H9 (cell line): Measurements from ENCODE around the gene SGCD. TPM values are rescaled to one million over a fixed set of nuclear protein-coding genes. Genes with fewer than 3 reads are reported as not detected.

ENCODE experiments used
- DNase-seq: peaks from one replicate; pipeline ENCODE4 v3.0.0-alpha.2; 2017
- H2AFZ ChIP-seq: one replicate; pipeline ENCODE4 v1.6.1; 2013; ENCODE audit warnings: mild to moderate bottlenecking, low read length, control low read depth, moderate library complexity
- H2AK5ac ChIP-seq: 2 replicates; pipeline ENCODE4 v1.6.1; 2013; ENCODE audit warnings: low read length, control low read depth, mixed read lengths; ENCODE audit not compliant: insufficient read length
- H2BK120ac ChIP-seq: one replicate; pipeline ENCODE4 v1.6.1; 2013; ENCODE audit warnings: low read depth, mild to moderate bottlenecking, low read length, control low read depth, inconsistent platforms; ENCODE audit not compliant: poor library complexity, severe bottlenecking
- H2BK12ac ChIP-seq: 2 replicates; pipeline ENCODE4 v1.6.1; 2013; ENCODE audit warnings: low read length, control low read depth, mixed read lengths, low read depth; ENCODE audit not compliant: insufficient read length
- H2BK15ac ChIP-seq: 2 replicates; pipeline ENCODE4 v1.6.1; 2013; ENCODE audit warnings: low read depth, low read length, control low read depth
- H2BK20ac ChIP-seq: one replicate; pipeline ENCODE4 v1.6.1; 2013; ENCODE audit warnings: low read depth, mild to moderate bottlenecking, low read length, control low read depth, inconsistent platforms; ENCODE audit not compliant: poor library complexity, severe bottlenecking
- H2BK5ac ChIP-seq: 2 replicates; pipeline ENCODE4 v1.6.1; 2013; ENCODE audit warnings: low read length, control low read depth, mixed read lengths; ENCODE audit not compliant: insufficient read length
- H3K14ac ChIP-seq: 2 replicates; pipeline ENCODE4 v1.6.1; 2013; ENCODE audit warnings: low read length, control low read depth; ENCODE audit not compliant: insufficient read depth
- H3K18ac ChIP-seq: 2 replicates; pipeline ENCODE4 v1.6.1; 2013; ENCODE audit warnings: low read depth, mild to moderate bottlenecking, mixed read lengths, low read length, control low read depth; ENCODE audit not compliant: insufficient read length
- H3K23ac ChIP-seq: 2 replicates; pipeline ENCODE4 v1.6.1; 2013; ENCODE audit warnings: low read length, control low read depth, mixed read lengths, low read depth; ENCODE audit not compliant: insufficient read length
- H3K23me2 ChIP-seq: 2 replicates; pipeline ENCODE4 v1.6.1; 2013; ENCODE audit warnings: low read depth, mild to moderate bottlenecking, mixed read lengths, low read length, control low read depth; ENCODE audit not compliant: insufficient read length, poor library complexity, severe bottlenecking
- H3K27ac ChIP-seq: 2 replicates; pipeline ENCODE4 v1.5.1; 2013; ENCODE audit warnings: low read length, control low read depth, mixed read lengths, low read depth; ENCODE audit not compliant: insufficient read length
- H3K27me3 ChIP-seq: 2 replicates; pipeline ENCODE4 v1.6.1; 2013; ENCODE audit warnings: low read length, control low read depth, inconsistent platforms; ENCODE audit not compliant: insufficient read depth
- H3K4ac ChIP-seq: 2 replicates; pipeline ENCODE4 v1.6.1; 2013; ENCODE audit warnings: low read depth, mild to moderate bottlenecking, control low read depth, inconsistent platforms, low read length, moderate library complexity
- H3K4me1 ChIP-seq: 2 replicates; pipeline ENCODE4 v1.6.1; 2013; ENCODE audit warnings: low read length, control low read depth, inconsistent platforms; ENCODE audit not compliant: insufficient read depth
- H3K4me2 ChIP-seq: 2 replicates; pipeline ENCODE4 v1.6.1; 2013; ENCODE audit warnings: low read length, control low read depth, mixed read lengths; ENCODE audit not compliant: insufficient read length, insufficient read depth
- H3K56ac ChIP-seq: 2 replicates; pipeline ENCODE4 v1.6.1; 2013; ENCODE audit warnings: low read depth, mild to moderate bottlenecking, mixed read lengths, low read length, control low read depth; ENCODE audit not compliant: insufficient read length
- H3K79me1 ChIP-seq: 2 replicates; pipeline ENCODE4 v1.6.1; 2013; ENCODE audit warnings: low read depth, mild to moderate bottlenecking, moderate library complexity, low read length, control low read depth, inconsistent platforms; ENCODE audit not compliant: insufficient read depth, poor library complexity, severe bottlenecking
- H3K79me2 ChIP-seq: 2 replicates; pipeline ENCODE4 v1.6.1; 2013; ENCODE audit warnings: low read length, control low read depth, inconsistent platforms; ENCODE audit not compliant: insufficient read depth
- H3K9ac ChIP-seq: 2 replicates; pipeline ENCODE4 v1.6.1; 2013; ENCODE audit warnings: low read length, control low read depth, mixed read lengths; ENCODE audit not compliant: insufficient read length; ENCODE audit errors: extremely low read depth
- H3K9me3 ChIP-seq: one replicate; pipeline ENCODE4 v1.6.1; 2013; ENCODE audit warnings: low read depth, low read length, inconsistent platforms; ENCODE audit not compliant: control insufficient read depth
- H3T11ph ChIP-seq: one replicate; pipeline ENCODE4 v1.6.1; 2013; ENCODE audit warnings: mild to moderate bottlenecking, low read length, control low read depth, inconsistent platforms
- H4K20me1 ChIP-seq: one replicate; pipeline ENCODE4 v1.6.1; 2013; ENCODE audit not compliant: control insufficient read depth, insufficient read length, insufficient read depth
- H4K5ac ChIP-seq: 2 replicates; pipeline ENCODE4 v1.6.1; 2013; ENCODE audit warnings: low read depth, mild to moderate bottlenecking, mixed read lengths, low read length, control low read depth; ENCODE audit not compliant: insufficient read length
- H4K8ac ChIP-seq: replicated peaks from 2 replicates; pipeline ENCODE4 v1.6.1; 2013; ENCODE audit warnings: low read length, control low read depth, mixed read lengths, low read depth; ENCODE audit not compliant: insufficient read length
- H4K91ac ChIP-seq: 2 replicates; pipeline ENCODE4 v1.6.1; 2013; ENCODE audit warnings: low read depth, mild to moderate bottlenecking, moderate library complexity, mixed read lengths, low read length, control low read depth; ENCODE audit not compliant: insufficient read length
- H3K27ac Mint-ChIP-seq, 3 experiments: 2 replicates in 2 of 3; 3 replicates in 1 of 3; pipeline ENCODE4 v1.8.0; 2020 to 2021; ENCODE audit warnings: mixed read lengths in 3 of 3, mild to moderate bottlenecking in 1 of 3, moderate library complexity in 1 of 3
- H3K27me3 Mint-ChIP-seq: 2 replicates; pipeline ENCODE4 v1.8.0; 2021; ENCODE audit warnings: low read depth, mild to moderate bottlenecking, moderate library complexity, mixed read lengths
- H3K36me3 Mint-ChIP-seq, 3 experiments: 2 replicates in 2 of 3; 3 replicates in 1 of 3; pipeline ENCODE4 v1.8.0; 2020 to 2021; ENCODE audit warnings: low read depth in 3 of 3, mixed read lengths in 3 of 3; ENCODE audit not compliant: insufficient read depth in 1 of 3
- H3K4me1 Mint-ChIP-seq, 2 experiments: 2 replicates each; pipeline ENCODE4 v1.8.0; 2020; ENCODE audit warnings: mixed read lengths in 2 of 2
- H3K4me3 Mint-ChIP-seq, 2 experiments: 2 replicates in 1 of 2; 3 replicates in 1 of 2; pipeline ENCODE4 v1.8.0; 2020 to 2021; ENCODE audit warnings: mild to moderate bottlenecking in 2 of 2, mixed read lengths in 2 of 2, moderate library complexity in 1 of 2
- H3K9me3 Mint-ChIP-seq, 2 experiments: 2 replicates in 1 of 2; 3 replicates in 1 of 2; pipeline ENCODE4 v1.8.0; 2020; ENCODE audit warnings: mild to moderate bottlenecking in 2 of 2, mixed read lengths in 2 of 2, moderate library complexity in 1 of 2
- CTCF ChIP-seq: fragments of 200-600 bp; sonication (generic); conservative IDR thresholded peaks from 3 replicates; pipeline ENCODE4 v1.8.0; 2021; ENCODE audit warnings: antibody characterized with exemption, mild to moderate bottlenecking
- WGBS: extraction: QIAGEN DNeasy Blood & Tissue Kit; methylation state at CpG from one replicate; pipeline ENCODE4 v1.1.7; 2013; ENCODE audit warnings: missing lambda C conversion rate, low lambda C conversion rate, mixed read lengths; ENCODE audit not compliant: insufficient read length; ENCODE audit errors: extremely low coverage; 5-methylcytosine and 5-hydroxymethylcytosine counted together
- total RNA-seq: library from RNA; stranded (reverse); gene quantifications from 2 replicates; pipeline ENCODE4 v1.2.1, GENCODE V29; 2021

SGCD gene
- total RNA-seq, 1 experiment from 2014 or later = 0.11 TPM

GRCh38 chr5:156396063-156396829 lies 69.3 kb downstream of the SGCD start:
- H3K4me1 Mint-ChIP-seq = no peaks in the 10 kb centered on the region
- H3K79me2 ChIP-seq = no peaks in the 10 kb centered on the region
- no peaks in the 10 kb centered on the region for H4K20me1 ChIP-seq
- H4K5ac ChIP-seq = no peak overlapping the region
- no peak overlapping the region for H3K4ac ChIP-seq
- H3K9me3 Mint-ChIP-seq = no peaks in the 10 kb centered on the region
- no peaks in the 10 kb centered on the region for H3K27me3 Mint-ChIP-seq
- H3K27ac Mint-ChIP-seq = no peak overlapping the region; a peak in 1 of 7 replicates
- no peak overlapping the region for H2BK5ac ChIP-seq
- H2BK15ac ChIP-seq = no peak overlapping the region
- no peak overlapping the region for H4K8ac ChIP-seq
- H3K79me1 ChIP-seq = no peaks in the 10 kb centered on the region
- no peak overlapping the region for H3K4me2 ChIP-seq
- no peak overlapping the region for H3K4me3 Mint-ChIP-seq
- no peaks in the 10 kb centered on the region for H3K23me2 ChIP-seq
- H3K23ac ChIP-seq = no peak overlapping the region
- H3K36me3 Mint-ChIP-seq = no peaks in the 10 kb centered on the region
- no peak overlapping the region for H3K56ac ChIP-seq
- H2BK12ac ChIP-seq = no peak overlapping the region
- no peak overlapping the region for H2BK120ac ChIP-seq
- H3K27me3 ChIP-seq = no peaks in the 10 kb centered on the region
- no peak overlapping the region for H4K91ac ChIP-seq
- H2AK5ac ChIP-seq = no peak overlapping the region
- no peak overlapping the region for H3K27ac ChIP-seq
- whole genome bisulfite sequencing = 100% methylated on average over 1 of the region's 11 CpGs
- no peaks in the 10 kb centered on the region for H3K4me1 ChIP-seq
- no peak overlapping the region for H3K18ac ChIP-seq
- H3K14ac ChIP-seq = no peak overlapping the region
- H2BK20ac ChIP-seq = no peak overlapping the region
- no peak overlapping the region for H3K9ac ChIP-seq
- H3K9me3 ChIP-seq = no peaks in the 10 kb centered on the region
- H2AFZ ChIP-seq = no peak overlapping the region
- no peak for DNase-seq
- no peak overlapping the region for H3T11ph ChIP-seq
- no peak for TF ChIP-seq CTCF
